Nephron progenitor cell (in vitro differentiated cells): ENCODE results near the gene EGFLAM.

Source experiments
- DNase-seq: peaks from one replicate; pipeline ENCODE4 v3.0.0; 2021
- H3K27ac Mint-ChIP-seq: 2 replicates; pipeline ENCODE4 v1.8.0; 2021; ENCODE audit warnings: mild to moderate bottlenecking, moderate library complexity, mixed read lengths
- H3K27me3 Mint-ChIP-seq: 2 replicates; pipeline ENCODE4 v1.8.0; 2021; ENCODE audit warnings: mild to moderate bottlenecking, low read depth, mixed read lengths; ENCODE audit not compliant: poor library complexity
- H3K36me3 Mint-ChIP-seq: 2 replicates; pipeline ENCODE4 v1.8.0; 2021; ENCODE audit warnings: low read depth, mixed read lengths
- H3K4me1 Mint-ChIP-seq: 2 replicates; pipeline ENCODE4 v1.8.0; 2021; ENCODE audit warnings: mixed read lengths
- H3K4me3 Mint-ChIP-seq: 2 replicates; pipeline ENCODE4 v1.8.0; 2021; ENCODE audit warnings: mild to moderate bottlenecking, moderate library complexity, mixed read lengths
- H3K9me3 Mint-ChIP-seq: 2 replicates; pipeline ENCODE4 v1.8.0; 2021; ENCODE audit warnings: mild to moderate bottlenecking, moderate library complexity, mixed read lengths
- CTCF ChIP-seq: fragments of 200-600 bp; sonication (generic); IDR thresholded peaks from 2 replicates; pipeline ENCODE4 v1.5.0; 2021; ENCODE audit warnings: antibody characterized with exemption

Gene EGFLAM

GRCh38 chr5:38379350-38379937, 121.1 kb downstream of the EGFLAM start:
- H3K27ac Mint-ChIP-seq: peak overlapping the region; percentile 97
- DNase-seq: peak; percentile 33
- TF ChIP-seq CTCF: no peak
- no peaks in the 10 kb centered on the region for H3K9me3 Mint-ChIP-seq
- H3K27me3 Mint-ChIP-seq: no peaks in the 10 kb centered on the region
- peak overlapping the region; percentile 67 for H3K4me3 Mint-ChIP-seq
- no peaks in the 10 kb centered on the region for H3K36me3 Mint-ChIP-seq
- peaks cover 74% of the 10 kb centered on the region for H3K4me1 Mint-ChIP-seq

GRCh38 chr5:38380537-38380936, 122.2 kb downstream of the EGFLAM start:
- H3K36me3 Mint-ChIP-seq: no peaks in the 10 kb centered on the region
- no peak overlapping the region for H3K27ac Mint-ChIP-seq
- peaks cover 65% of the 10 kb centered on the region for H3K4me1 Mint-ChIP-seq
- H3K27me3 Mint-ChIP-seq: no peaks in the 10 kb centered on the region
- no peak overlapping the region for H3K4me3 Mint-ChIP-seq
- DNase-seq: no peak
- TF ChIP-seq CTCF: no peak
- H3K9me3 Mint-ChIP-seq: no peaks in the 10 kb centered on the region

- no peak for TF ChIP-seq CTCF
- no peak overlapping the region for H3K27ac Mint-ChIP-seq
- H3K4me3 Mint-ChIP-seq: no peak overlapping the region
- DNase-seq: no peak
- no peaks in the 10 kb centered on the region for H3K27me3 Mint-ChIP-seq
- peaks cover 62% of the 10 kb centered on the region for H3K4me1 Mint-ChIP-seq
- no peaks in the 10 kb centered on the region for H3K36me3 Mint-ChIP-seq
- no peaks in the 10 kb centered on the region for H3K9me3 Mint-ChIP-seq
Observed at GRCh38 chr5:38381361-38381760, 123.0 kb downstream of the EGFLAM start.

- H3K27me3 Mint-ChIP-seq: no peaks in the 10 kb centered on the region
- H3K36me3 Mint-ChIP-seq: no peaks in the 10 kb centered on the region
- peak; percentile 72 for DNase-seq
- H3K27ac Mint-ChIP-seq: no peak overlapping the region
- peak; percentile 81 for TF ChIP-seq CTCF
- no peak overlapping the region for H3K4me3 Mint-ChIP-seq
- H3K4me1 Mint-ChIP-seq: peaks cover 63% of the 10 kb centered on the region
- H3K9me3 Mint-ChIP-seq: no peaks in the 10 kb centered on the region
Observed at GRCh38 chr5:38382898-38383297, 124.5 kb downstream of the EGFLAM start.

- peaks cover 59% of the 10 kb centered on the region for H3K4me1 Mint-ChIP-seq
- DNase-seq: no peak
- H3K27me3 Mint-ChIP-seq: no peaks in the 10 kb centered on the region
- H3K27ac Mint-ChIP-seq: no peak overlapping the region
- H3K9me3 Mint-ChIP-seq: no peaks in the 10 kb centered on the region
- no peaks in the 10 kb centered on the region for H3K36me3 Mint-ChIP-seq
- no peak for TF ChIP-seq CTCF
- H3K4me3 Mint-ChIP-seq: no peak overlapping the region
Observed at GRCh38 chr5:38383701-38384100, 125.3 kb downstream of the EGFLAM start.

- Mint-ChIP-seq H3K27ac (peak overlapping the region; percentile 64), H3K36me3 (no peaks in the 10 kb centered on the region), H3K4me1 (peaks cover 52% of the 10 kb centered on the region), H3K9me3 (no peaks in the 10 kb centered on the region), H3K27me3 (no peaks in the 10 kb centered on the region), H3K4me3 (no peak overlapping the region)
- DNase-seq: no peak
- no peak for TF ChIP-seq CTCF
Observed at GRCh38 chr5:38384396-38384795, 126.0 kb downstream of the EGFLAM start.
